ENCODE measurements around the gene METTL23. TPM values are rescaled to one million over a fixed set of nuclear protein-coding genes. Genes with fewer than 3 reads are reported as not detected.

Gene METTL23
- polyA plus RNA-seq, 3 donors: 37.9 to 71.3 (median 56.5) TPM

- H3K36me3 Mint-ChIP-seq: peaks cover 58 to 96% of the 10 kb centered on the region in 2 donors
- no peak for DNase-seq
- no peak overlapping the region for H2AFZ ChIP-seq (ENCODE audit: insufficient read depth, low read depth, low read length, poor library complexity, severe bottlenecking)
- intact Hi-C loops (cut with micrococcal nuclease): no loop called here
- H3K4me1 ChIP-seq (ENCODE audit: control insufficient read depth in 1 of 2, insufficient read depth in 2 of 2, low read length in 2 of 2): no peaks in the 10 kb centered on the region
- peaks cover 40 to 91% of the 10 kb centered on the region in 2 donors for H3K36me3 ChIP-seq (replicated peaks in 1 of 2; ENCODE audit: control insufficient read depth in 1 of 2, insufficient read depth in 2 of 2, low read length in 2 of 2)
- H3K27ac ChIP-seq (ENCODE audit: low read depth in 1 of 2, low read length in 2 of 2): no peak overlapping the region
- no peak overlapping the region for H3K4me3 ChIP-seq (replicated peaks in 1 of 3; ENCODE audit: low read depth in 2 of 3, low read length in 3 of 3)
- 73% methylated on average over 6 of the region's 9 CpGs for WGBS (ENCODE audit: insufficient coverage)
- H3K9me3 ChIP-seq (replicated peaks in 1 of 2; ENCODE audit: control insufficient read depth in 1 of 2, insufficient read depth in 1 of 2, low read length in 2 of 2): no peaks in the 10 kb centered on the region
- H3K27me3 Mint-ChIP-seq (ENCODE audit: low read depth in 3 of 3): no peaks in the 10 kb centered on the region
- H3K27me3 ChIP-seq (ENCODE audit: control insufficient read depth in 2 of 2, insufficient read depth in 2 of 2, low read length in 2 of 2): no peaks in the 10 kb centered on the region
- H3K9ac ChIP-seq (ENCODE audit: insufficient read depth, low read length, poor library complexity, severe bottlenecking): no peak overlapping the region
- H3K4me3 Mint-ChIP-seq: no peak overlapping the region
- H3K27ac Mint-ChIP-seq: peak overlapping the region in 3 of 7 donors; percentile 16 to 60 (median 41)
- no peak for TF ChIP-seq CTCF (IDR thresholded peaks at IDR 0.05)
- H4K20me1 ChIP-seq (ENCODE audit: insufficient read depth, low read length): no peaks in the 10 kb centered on the region
- H3K4me1 Mint-ChIP-seq: peaks cover 4% of the 10 kb centered on the region
- H3K9me3 Mint-ChIP-seq: no peaks in the 10 kb centered on the region
- H3K4me2 ChIP-seq (replicated peaks; ENCODE audit: extremely low read depth, low read length, poor library complexity, severe bottlenecking): no peak overlapping the region
- H3K79me2 ChIP-seq (ENCODE audit: insufficient read depth, low read length): no peaks in the 10 kb centered on the region
These were observed 21.2 kb downstream of the METTL23 start for GRCh38 chr17:76747716-76748363.

GRCh38 chr17:76748657-76749056 is 22.0 kb downstream of the METTL23 start:
- DNase-seq: no peak
- Histone ChIP-seq H3K79me2 (ENCODE audit: insufficient read depth, low read length) (no peaks in the 10 kb centered on the region), H3K4me3 (replicated peaks in 1 of 3; ENCODE audit: low read depth in 2 of 3, low read length in 3 of 3) (no peak overlapping the region), H3K4me1 (ENCODE audit: control insufficient read depth in 1 of 2, insufficient read depth in 2 of 2, low read length in 2 of 2) (no peaks in the 10 kb centered on the region), H3K9ac (ENCODE audit: insufficient read depth, low read length, poor library complexity, severe bottlenecking) (no peak overlapping the region), H4K20me1 (ENCODE audit: insufficient read depth, low read length) (no peaks in the 10 kb centered on the region), H3K4me2 (replicated peaks; ENCODE audit: extremely low read depth, low read length, poor library complexity, severe bottlenecking) (no peak overlapping the region), H2AFZ (ENCODE audit: insufficient read depth, low read depth, low read length, poor library complexity, severe bottlenecking) (no peak overlapping the region), H3K9me3 (replicated peaks in 1 of 2; ENCODE audit: control insufficient read depth in 1 of 2, insufficient read depth in 1 of 2, low read length in 2 of 2) (no peaks in the 10 kb centered on the region), H3K27me3 (ENCODE audit: control insufficient read depth in 2 of 2, insufficient read depth in 2 of 2, low read length in 2 of 2) (no peaks in the 10 kb centered on the region), H3K36me3 (replicated peaks in 1 of 2; ENCODE audit: control insufficient read depth in 1 of 2, insufficient read depth in 2 of 2, low read length in 2 of 2) (peaks cover 38 to 93% of the 10 kb centered on the region in 2 donors), H3K27ac (ENCODE audit: low read depth in 1 of 2, low read length in 2 of 2) (no peak overlapping the region)
- no peak overlapping the region for H3K27ac Mint-ChIP-seq
- H3K9me3 Mint-ChIP-seq: no peaks in the 10 kb centered on the region
- intact Hi-C loops (cut with micrococcal nuclease): no loop called here
- WGBS (ENCODE audit: insufficient coverage): no CpG with 5 or more reads among the region's 1 CpG
- peaks cover 4% of the 10 kb centered on the region for H3K4me1 Mint-ChIP-seq
- no peaks in the 10 kb centered on the region for H3K27me3 Mint-ChIP-seq (ENCODE audit: low read depth in 3 of 3)
- no peak overlapping the region for H3K4me3 Mint-ChIP-seq
- peaks cover 61 to 98% of the 10 kb centered on the region in 2 donors for H3K36me3 Mint-ChIP-seq
- TF ChIP-seq CTCF (IDR thresholded peaks at IDR 0.05): no peak

Data from CD14-positive monocyte (primary cell).